Spleen (tissue), 7 donors: Measurements from ENCODE around the gene TAF4.

Experiments used
- POLR2A ChIP-seq, 3 donors: fragments of 450-650 bp; IDR thresholded peaks; one replicate each; pipeline ENCODE4 v1.5.1; 2017; ENCODE audit warnings: antibody characterized with exemption in 3 of 3, mild to moderate bottlenecking in 1 of 3
- POLR2AphosphoS5 ChIP-seq, 3 donors: sonication (generic); formaldehyde crosslinking; IDR thresholded peaks; one replicate each; pipeline ENCODE4 v1.5.1; 2017; ENCODE audit warnings: antibody characterized with exemption in 3 of 3
- TF ChIP-seq, protein P1 (sequence below), 11 experiments: fragments of 200-600 bp in 7 of 11; fragments of 450-650 bp in 4 of 11; sonication (generic) in 4 of 11; IDR thresholded peaks in 8 of 11; conservative IDR thresholded peaks in 3 of 11; 1 replicate in 7 of 11; 2 replicates in 4 of 11; pipeline versions ENCODE4 v1.4.0 to v1.8.0; 2016 to 2021; ENCODE audit warnings: antibody characterized with exemption in 11 of 11, inconsistent platforms in 4 of 11, mild to moderate bottlenecking in 1 of 11
- donor health status: DM: no; HTN: no; CAD: no; lungs with moderate emphysema.
- donor health status: DM: no; HTN: no; CAD: no.
- donor health status: DM: no; HTN: no; CAD: no.

DNA sequence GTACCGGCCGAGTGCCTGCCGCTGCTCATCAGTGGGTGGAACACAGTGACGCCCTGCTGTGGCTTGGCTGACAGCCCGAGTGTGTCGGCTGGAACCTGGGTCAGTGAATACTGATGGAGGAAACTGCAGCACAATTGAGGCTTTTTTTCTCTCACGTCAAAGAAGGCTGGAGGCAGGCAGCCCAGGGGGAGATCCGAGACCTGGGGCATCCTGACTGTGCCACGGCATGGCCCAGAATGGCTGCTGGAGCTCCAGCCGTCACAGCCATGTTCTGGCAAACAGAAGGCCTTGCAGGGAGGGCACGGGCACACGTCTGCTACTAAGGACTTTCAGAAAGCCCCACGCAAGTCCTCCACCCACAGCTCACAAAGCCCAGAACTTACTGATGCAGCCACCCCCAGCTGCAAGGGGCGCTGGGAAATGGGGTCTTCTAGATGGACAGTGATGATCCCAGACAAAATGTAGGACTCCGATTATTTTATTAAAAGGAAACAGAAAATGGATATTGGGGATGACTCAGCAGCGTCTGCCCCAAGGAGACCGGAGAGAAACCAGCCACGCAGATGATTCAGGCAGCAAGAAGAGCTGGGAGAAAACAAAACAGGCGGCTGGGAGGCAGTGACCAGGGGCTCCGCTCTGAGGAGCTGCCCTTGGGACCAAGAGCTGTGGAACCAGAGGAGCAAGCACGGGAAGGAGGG lies 140.0 kb downstream of the TAF4 start:
- no peak for TF ChIP-seq POLR2AphosphoS5 (IDR thresholded peaks at IDR 0.05)
- TF ChIP-seq, protein P1, sequence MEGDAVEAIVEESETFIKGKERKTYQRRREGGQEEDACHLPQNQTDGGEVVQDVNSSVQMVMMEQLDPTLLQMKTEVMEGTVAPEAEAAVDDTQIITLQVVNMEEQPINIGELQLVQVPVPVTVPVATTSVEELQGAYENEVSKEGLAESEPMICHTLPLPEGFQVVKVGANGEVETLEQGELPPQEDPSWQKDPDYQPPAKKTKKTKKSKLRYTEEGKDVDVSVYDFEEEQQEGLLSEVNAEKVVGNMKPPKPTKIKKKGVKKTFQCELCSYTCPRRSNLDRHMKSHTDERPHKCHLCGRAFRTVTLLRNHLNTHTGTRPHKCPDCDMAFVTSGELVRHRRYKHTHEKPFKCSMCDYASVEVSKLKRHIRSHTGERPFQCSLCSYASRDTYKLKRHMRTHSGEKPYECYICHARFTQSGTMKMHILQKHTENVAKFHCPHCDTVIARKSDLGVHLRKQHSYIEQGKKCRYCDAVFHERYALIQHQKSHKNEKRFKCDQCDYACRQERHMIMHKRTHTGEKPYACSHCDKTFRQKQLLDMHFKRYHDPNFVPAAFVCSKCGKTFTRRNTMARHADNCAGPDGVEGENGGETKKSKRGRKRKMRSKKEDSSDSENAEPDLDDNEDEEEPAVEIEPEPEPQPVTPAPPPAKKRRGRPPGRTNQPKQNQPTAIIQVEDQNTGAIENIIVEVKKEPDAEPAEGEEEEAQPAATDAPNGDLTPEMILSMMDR (IDR thresholded peaks at IDR 0.05 in 8 of 11, conservative IDR thresholded peaks at IDR 0.05 in 3 of 11) = no peak
- no peak for TF ChIP-seq POLR2A (IDR thresholded peaks at IDR 0.05)
